Head of caudate nucleus (tissue), 42 donors: Measurements from ENCODE around the gene PRKAG3.

ENCODE experiments used
- DNase-seq, 42 donors: peaks; one replicate each; pipeline versions ENCODE4 v3.0.0 to v3.0.0-alpha.2; 2020 to 2021; ENCODE audit warnings: mixed read lengths in 7 of 42
- intact Hi-C: fragments of 100-400 bp; cut with DNase I; formaldehyde crosslinking; loops from one replicate; pipeline ENCODE4 v1.15.0; 2022

PRKAG3 gene

DNA sequence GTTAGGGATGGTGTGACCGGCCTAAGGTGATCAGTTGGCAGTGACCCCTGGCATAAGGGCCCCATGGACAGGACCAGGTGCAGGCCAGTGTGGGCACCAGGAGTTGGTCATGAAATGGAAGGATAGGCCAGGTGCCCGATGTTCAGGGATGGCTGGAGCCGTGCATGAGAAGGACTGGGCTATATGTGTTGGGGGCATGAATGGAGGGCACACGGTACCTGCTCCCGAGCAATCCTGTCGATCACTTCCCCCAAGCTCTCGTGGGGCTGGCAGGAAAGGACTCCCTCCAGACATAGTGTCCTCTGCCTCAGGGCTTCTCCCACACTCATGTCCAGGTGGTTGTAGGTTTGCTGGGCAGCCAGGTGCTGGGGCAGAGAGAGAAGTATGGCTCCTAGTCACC lies 7.6 kb downstream of the PRKAG3 start:
- intact Hi-C loops, result no loop called here
- peak in 1 of 42 donors; percentile 28 for DNase-seq

DNA sequence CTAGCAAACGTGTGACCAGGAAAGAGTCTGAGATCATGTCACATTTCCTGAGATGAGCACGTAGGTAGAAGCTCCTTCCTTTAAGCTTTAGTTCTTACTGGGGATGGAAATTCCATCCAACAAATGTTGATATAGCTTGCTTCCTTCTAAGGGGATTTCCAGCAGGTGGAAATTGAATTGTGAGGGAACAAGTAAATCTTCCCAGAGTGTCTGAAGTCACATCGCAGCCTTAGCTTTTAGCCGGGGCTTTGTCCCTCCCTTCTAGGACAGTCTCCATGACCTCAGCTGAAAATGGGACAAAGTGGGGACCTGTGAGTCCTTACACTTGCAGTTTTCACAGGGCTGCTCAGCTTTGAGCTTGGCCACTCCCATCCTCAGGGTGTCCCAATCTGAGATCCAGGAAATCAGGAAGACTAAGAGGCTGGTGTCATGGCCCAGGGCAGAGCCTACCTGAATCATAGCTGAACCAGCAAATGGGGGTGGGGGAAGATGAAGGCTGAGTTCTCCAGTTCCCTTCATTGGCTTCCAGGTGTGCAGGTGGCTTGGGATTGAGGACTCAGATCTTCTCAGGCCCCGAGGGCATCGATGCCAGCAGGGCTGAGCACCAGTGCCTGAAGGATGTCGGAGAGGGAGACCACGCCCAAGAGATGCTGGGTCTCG lies 8.3 kb downstream of the PRKAG3 start:
- intact Hi-C loops, result no loop called here
- DNase-seq, result peak in 1 of 42 donors; percentile 16

DNA sequence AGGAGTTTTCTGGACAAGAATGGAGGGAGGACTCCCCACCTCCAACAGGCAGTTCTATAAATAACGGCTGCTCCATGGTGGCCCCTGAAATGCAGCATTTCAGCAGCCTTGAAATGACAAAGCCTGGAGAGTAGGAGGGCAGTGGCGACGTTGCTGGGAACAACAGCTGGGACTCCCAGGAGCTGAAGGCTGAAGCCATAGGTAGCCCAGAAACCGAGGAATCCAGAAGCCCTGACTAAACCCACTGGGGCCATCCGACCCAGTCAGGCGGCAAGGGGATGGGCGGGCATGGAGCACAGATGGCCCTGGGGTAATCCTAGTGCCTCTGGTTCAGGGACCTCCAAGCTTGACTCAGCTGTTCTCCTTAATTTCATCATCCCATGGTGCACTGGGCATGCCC lies 9.0 kb downstream of the PRKAG3 start:
- intact Hi-C loops, result no loop called here
- DNase-seq, result peak in 1 of 42 donors; percentile 26

DNA sequence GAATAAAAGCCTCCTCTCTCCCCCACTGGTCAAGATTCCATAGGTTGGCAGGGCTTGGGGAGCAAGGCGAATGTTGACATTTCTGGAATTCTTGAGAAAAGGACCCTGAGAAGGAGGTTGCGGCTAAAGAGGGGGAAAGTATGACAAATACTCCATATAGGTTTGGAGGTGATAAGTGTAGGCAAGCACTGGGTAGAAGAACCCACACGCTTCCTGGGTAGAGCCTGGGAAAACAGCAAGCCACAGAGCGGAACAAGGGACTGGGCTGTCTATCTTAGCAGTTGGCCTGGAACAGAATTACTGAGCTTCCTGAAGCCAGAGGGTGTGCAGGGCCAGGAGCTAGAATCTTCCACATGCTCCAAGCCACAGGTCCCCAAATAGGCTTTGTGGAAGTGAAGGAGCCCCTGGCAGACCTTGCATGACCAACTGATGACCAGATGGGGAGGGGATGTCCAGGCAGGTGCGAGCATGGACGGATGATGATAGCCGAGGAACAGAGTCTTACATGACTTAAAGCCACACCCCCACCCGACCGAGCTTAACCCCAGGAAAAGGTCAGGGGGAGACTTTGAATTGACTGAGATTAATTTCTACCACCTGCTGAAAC lies 9.9 kb downstream of the PRKAG3 start:
- peak in 1 of 42 donors; percentile 20 for DNase-seq

DNA sequence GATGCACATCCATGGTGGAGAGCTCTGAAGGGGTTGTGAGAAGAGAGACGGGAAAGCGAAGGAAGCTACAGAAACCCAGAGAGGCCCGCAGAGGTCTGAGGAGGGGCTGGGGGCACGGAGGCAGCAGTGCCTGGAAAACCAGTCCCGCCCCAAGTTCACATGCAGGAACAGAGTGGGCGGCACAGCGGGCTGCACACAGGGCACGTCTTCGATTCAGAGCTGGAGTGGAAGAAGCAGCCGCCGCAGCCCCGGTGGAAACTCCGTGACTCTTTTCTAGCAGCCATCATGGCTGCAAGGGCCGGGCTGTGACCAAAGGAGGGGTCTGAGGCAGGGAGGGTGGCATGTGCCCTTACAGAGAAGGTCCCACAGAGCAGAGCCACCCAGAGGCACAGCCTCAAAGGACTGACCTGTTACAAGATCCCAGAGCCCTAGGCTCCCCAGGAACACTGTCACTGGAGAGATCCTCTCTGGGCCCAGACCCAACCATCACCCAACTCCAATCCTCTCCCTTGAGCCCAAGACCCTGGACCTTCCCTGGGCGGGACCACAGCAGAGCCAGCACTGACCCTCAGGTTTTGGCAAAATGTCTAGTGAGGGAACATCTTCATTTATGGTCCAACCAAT lies 10.7 kb downstream of the PRKAG3 start:
- peak in 1 of 42 donors; percentile 31 for DNase-seq
- intact Hi-C loops, result no loop called here

More for the DNA sequence above, 9.9 kb downstream of the PRKAG3 start:
- intact Hi-C loops, result no loop called here

DNA sequence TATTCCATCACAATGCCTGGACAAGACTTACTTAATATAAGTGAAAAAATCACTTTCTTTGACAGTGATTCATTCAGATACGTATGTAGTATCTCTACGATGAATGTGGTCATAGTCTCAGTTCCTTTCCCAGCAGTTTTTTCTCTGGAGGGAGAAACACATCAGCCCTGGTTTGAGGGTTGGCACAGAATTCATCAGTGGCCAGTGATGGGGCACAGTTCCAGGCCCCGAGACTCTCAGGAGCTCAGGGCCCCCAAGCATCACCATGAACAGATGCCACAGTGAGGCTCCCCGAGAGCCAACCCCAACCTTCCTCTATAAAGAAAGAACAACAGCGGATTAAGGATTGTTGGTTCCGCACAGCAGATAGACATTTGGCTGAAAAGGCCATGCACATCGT lies 12.5 kb downstream of the PRKAG3 start:
- intact Hi-C loops, result no loop called here
- no peak for DNase-seq

DNA sequence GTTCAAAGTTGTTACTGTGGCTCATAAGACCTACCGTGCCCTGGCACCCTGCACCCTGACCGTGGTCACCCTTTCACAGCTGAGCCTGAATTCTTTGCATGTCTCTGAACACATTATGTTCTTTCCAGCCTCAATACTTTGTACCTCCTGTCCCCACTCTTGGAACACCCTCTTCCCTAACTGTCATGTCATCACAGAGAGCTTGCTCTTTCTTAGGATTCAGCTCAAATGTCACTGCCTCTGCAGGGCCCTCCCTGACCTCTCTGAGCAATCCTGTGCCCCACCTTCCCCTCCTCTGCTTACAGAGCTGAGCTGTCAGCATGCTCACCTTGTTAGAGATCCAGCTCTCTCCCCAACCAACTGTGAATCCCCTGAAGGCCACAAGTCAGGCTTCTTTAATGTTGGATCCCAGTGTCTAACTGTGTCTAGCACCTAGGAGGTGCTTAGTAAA lies 15.0 kb downstream of the PRKAG3 start:
- DNase-seq, result peak in 1 of 42 donors; percentile 10

DNA sequence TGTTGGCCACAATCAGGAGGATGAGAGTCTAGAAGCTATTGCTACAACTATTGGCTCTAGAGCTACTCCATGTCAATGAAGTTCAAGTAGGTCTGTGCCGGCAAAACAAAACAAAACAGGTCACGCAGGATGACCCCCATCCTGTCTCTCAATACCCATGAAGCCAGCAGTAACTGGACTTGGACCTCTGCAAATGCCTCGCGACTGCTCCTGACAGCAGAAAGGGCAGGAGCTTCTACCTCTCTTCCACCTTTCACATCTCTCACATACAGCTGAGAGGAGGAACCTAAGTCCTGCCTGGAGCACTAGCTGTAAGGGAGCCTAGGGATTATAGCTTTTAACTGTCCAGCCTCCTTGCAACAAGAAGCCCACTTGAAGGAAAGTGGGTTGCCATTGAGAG lies 16.0 kb downstream of the PRKAG3 start:
- intact Hi-C loops, result no loop called here
- DNase-seq, result peak in 1 of 42 donors; percentile 28

More for the DNA sequence above, 15.0 kb downstream of the PRKAG3 start:
- intact Hi-C loops, result no loop called here

DNA sequence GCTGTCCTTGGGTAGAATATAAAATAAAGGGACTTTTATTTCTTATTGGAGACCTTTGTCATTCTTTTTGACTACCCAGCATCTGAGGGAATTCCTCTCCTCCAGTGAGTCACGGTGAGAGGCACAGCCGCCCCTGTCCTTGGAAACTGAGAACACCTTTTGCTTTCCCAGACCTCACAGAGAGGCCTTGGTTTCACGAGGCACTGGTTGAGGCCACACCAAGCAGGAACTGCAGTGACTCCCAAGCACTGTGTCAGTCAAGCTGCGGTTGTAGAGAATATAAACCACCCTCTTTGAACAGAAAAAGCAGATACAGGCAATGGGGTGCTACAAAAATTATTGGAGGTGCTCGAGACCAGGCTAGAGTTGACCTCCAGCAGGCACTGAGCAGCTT lies 16.4 kb downstream of the PRKAG3 start:
- intact Hi-C loops, result no loop called here
- peak in 1 of 42 donors; percentile 16 for DNase-seq

DNA sequence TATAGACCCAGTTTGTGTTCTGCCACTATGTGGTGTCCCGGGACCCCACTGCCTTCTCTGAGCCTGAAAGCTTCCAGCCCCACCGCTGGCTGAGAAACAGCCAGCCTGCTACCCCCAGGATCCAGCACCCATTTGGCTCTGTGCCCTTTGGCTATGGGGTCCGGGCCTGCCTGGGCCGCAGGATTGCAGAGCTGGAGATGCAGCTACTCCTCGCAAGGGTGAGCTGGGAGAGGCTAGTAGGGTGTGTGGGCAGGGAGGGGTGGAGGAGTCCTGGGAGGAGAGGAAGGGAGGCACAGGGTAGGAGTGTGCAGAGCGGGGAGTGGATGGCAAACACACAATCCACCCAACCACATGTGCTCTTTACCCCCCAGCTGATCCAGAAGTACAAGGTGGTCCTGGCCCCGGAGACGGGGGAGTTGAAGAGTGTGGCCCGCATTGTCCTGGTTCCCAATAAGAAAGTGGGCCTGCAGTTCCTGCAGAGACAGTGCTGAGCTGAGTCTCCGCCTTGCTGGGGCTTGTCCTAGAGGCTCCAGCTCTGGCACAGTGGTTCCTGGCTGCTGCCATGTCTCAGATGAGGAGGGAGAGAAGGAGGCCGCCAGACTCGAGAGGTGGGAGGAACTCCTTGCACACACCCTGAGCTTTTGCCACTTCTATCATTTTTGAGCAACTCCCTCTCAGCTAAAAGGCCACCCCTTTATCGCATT lies 16.9 kb downstream of the PRKAG3 start:
- peak in 1 of 42 donors; percentile 4 for DNase-seq
- intact Hi-C loops, result no loop called here

DNA sequence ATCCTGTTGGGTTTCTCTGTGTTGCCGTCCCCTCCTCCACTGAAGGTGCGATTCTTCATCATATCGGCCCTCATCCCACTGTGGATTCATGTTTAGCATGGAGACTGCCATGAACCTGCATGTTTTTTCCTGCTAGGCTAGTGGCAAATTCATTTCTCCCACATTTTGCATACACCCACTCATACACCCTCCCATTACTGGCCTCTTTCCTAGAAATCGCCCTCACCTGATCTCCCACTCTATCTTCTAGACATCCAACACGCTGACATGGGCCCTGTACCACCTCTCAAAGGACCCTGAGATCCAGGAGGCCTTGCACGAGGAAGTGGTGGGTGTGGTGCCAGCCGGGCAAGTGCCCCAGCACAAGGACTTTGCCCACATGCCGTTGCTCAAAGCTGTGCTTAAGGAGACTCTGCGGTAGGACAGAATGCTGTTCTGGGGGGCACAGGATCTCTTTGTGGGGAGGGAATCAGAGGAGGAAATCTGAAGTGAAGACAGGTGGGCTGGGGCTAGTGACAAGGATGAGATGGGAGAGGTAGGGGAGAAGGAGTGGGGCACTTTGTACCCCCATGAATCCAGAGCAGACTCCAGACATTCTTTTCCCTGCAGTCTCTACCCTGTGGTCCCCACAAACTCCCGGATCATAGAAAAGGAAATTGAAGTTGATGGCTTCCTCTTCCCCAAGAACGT lies 17.7 kb downstream of the PRKAG3 start:
- intact Hi-C loops, result no loop called here
- no peak for DNase-seq

DNA sequence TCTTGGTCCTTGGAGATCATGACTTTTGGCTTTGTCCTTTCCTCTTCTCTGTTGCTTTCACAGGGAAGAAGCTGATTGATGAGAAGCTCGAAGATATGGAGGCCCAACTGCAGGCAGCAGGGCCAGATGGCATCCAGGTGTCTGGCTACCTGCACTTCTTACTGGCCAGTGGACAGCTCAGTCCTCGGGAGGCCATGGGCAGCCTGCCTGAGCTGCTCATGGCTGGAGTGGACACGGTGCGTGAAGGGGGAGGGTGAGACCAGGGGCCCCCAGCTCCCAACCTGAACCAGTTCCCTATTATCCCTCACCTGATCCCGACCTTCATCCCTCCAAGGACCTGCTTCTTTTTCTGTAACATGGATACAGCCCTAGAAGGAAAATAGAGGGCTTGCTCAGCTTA lies 18.7 kb downstream of the PRKAG3 start:
- DNase-seq, result no peak
- intact Hi-C loops, result no loop called here

DNA sequence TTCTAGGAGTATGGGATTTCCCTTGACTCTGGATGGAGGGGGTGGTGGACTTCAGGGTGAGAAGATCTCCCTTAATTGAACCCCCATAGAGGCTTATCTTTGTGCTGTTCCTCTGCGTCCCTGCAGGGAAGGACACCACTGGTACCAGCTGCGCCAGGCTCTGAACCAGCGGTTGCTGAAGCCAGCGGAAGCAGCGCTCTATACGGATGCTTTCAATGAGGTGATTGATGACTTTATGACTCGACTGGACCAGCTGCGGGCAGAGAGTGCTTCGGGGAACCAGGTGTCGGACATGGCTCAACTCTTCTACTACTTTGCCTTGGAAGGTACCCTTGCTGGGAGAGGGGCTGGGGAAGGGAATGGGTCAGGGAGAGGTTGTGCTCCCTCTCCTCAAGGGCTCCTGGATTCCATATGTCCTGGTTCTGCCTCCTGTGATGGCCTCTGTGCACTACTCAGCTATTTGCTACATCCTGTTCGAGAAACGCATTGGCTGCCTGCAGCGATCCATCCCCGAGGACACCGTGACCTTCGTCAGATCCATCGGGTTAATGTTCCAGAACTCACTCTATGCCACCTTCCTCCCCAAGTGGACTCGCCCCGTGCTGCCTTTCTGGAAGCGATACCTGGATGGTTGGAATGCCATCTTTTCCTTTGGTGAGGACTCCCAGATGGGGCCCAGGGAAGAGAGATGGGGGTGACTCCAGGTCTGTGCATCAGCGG lies 19.3 kb downstream of the PRKAG3 start:
- peak in 1 of 42 donors; percentile 31 for DNase-seq
- intact Hi-C loops, result no loop called here

DNA sequence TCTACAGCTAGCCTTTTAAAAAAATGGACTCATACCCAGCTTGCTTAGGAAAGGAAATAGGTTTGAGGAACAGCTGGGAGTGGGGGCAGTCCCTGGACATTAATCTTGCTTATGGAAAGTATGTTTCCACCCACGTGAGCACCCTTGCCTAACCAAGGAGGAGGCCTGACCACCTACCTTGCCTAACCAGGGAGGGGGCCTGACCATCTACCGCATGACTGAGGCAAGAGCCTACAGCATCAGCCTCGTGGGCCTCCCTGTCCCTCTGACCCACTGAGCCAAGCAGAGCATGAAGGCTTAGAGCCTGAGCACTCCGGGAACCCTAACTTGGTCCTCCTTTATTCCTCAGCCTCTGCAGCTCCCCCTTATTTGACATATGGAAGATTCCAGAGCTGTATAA lies 20.2 kb downstream of the PRKAG3 start:
- intact Hi-C loops, result no loop called here

DNA sequence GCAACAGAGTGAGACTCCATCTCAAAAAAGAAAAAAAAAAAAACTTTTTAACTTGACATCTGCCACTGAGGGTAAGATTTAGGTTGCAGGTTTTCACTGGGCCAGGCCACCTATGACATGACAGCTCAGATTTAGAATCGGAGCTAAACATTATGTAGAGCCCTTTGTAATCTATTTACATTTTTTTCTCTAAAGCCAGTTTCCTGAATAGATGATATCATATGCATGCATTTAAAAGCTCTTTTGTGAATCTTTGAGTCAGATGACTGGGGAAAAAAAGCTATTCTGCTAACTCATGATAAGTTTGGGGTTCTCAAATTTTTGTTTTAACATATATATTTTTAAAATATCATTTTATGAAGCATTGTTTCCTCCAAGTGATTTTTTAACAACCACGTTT lies 21.3 kb downstream of the PRKAG3 start:
- no peak for DNase-seq
- intact Hi-C loops, result no loop called here

More for the DNA sequence above, 20.2 kb downstream of the PRKAG3 start:
- no peak for DNase-seq

DNA sequence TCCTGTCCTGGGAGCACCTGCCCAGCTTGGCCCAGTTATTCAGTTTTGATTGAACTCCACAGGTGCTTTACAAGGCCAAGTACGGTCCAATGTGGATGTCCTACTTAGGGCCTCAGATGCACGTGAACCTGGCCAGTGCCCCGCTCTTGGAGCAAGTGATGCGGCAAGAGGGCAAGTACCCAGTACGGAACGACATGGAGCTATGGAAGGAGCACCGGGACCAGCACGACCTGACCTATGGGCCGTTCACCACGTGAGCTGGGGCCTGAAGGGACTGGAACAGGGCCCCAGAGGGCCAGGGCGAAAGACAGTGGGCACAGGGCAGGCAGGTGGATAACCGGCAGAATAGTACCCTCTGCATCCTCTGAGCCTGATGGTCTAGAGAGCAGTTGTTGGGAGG lies 22.1 kb downstream of the PRKAG3 start:
- no peak for DNase-seq
- intact Hi-C loops, result no loop called here

DNA sequence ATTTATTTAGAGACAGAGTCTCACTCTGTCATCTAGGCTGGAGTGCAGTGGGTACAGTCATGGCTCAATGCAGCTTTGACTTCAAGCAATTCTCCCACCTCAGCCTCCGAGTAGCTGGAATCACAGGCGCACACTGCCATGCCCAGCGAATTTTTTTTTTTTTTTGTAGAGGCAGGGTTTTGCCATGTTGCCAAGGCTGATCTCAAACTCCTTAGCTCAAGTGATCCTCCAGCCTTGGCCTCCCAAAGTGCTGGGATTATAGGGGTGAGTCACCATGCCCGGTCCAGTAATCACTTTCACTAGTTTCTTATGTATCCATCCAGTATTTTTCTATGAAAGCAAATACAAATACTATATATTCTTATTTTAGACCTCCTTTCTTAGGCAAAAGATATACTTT lies 24.0 kb downstream of the PRKAG3 start:
- intact Hi-C loops, result no loop called here
- DNase-seq, result no peak

DNA sequence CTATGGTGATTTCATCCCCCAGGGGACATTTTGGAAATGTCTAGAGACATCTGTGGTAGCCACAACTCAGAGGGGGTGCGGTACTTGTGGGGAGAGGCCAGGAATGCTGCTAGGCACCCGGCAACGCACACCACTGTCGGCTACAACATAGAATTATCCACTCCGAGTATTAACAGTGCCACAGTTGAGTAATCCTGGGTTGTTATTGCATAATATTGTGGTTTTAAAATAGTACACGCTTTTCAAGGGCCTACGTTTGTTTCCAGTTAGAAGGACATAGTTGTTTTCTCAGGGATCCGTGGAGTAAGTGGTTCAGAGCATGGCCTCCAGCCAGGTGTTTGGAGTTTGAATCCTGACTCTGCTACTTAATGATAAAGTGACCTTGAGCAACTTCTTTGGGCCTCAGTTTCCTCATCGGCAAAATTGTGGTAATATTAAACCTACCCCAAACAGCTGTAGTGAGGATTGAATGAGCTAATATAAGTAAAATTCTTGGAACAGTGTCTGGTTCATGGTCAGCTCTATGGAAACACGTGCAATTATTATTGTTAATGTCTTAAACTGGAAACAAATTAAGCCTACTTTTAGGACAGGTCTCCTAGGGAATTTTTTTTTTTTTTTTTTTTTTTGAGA lies 25.1 kb downstream of the PRKAG3 start:
- DNase-seq, result peak in 3 of 42 donors; percentile 29 to 51 (median 42)
- intact Hi-C loops, result no loop called here
